GM23338 (cell line): ENCODE data around the gene GLS. TPM values are rescaled to one million over a fixed set of nuclear protein-coding genes. Genes with fewer than 3 reads are reported as not detected.

ENCODE experiments used
- ATAC-seq: fragments of 200-7000 bp; cut with Tn5 transposase; 3 replicates; pipeline ENCODE4 v1.9.1; 2020
- DNase-seq: peaks from one replicate; pipeline ENCODE4 v3.0.0-alpha.2; 2015; ENCODE audit warnings: low spot score
- H2AFZ ChIP-seq: fragments of 200-600 bp; sonication (generic); 2 replicates; pipeline ENCODE4 v1.8.0; 2016; ENCODE audit warnings: antibody characterized with exemption, mild to moderate bottlenecking, moderate library complexity
- H3F3A ChIP-seq: fragments of 200-600 bp; sonication (generic); replicated peaks from 2 replicates; pipeline ENCODE4 v1.8.0; 2017; ENCODE audit warnings: antibody characterized with exemption, mixed run types, low read depth
- H3K27ac ChIP-seq: fragments of 200-600 bp; sonication (generic); 2 replicates; pipeline ENCODE4 v1.6.1; 2016; ENCODE audit warnings: low read depth
- H3K27me3 ChIP-seq: fragments of 200-600 bp; sonication (generic); 2 replicates; pipeline ENCODE4 v1.8.0; 2016; ENCODE audit warnings: mild to moderate bottlenecking, mixed run types, moderate library complexity; ENCODE audit not compliant: insufficient read depth
- H3K36me3 ChIP-seq: fragments of 200-600 bp; sonication (generic); 2 replicates; pipeline ENCODE4 v1.8.0; 2016; ENCODE audit warnings: mild to moderate bottlenecking; ENCODE audit not compliant: insufficient read depth
- H3K4me1 ChIP-seq: fragments of 200-600 bp; sonication (generic); 2 replicates; pipeline ENCODE4 v1.8.0; 2016; ENCODE audit warnings: mild to moderate bottlenecking, moderate library complexity; ENCODE audit not compliant: insufficient read depth
- H3K4me2 ChIP-seq: fragments of 200-600 bp; sonication (generic); 2 replicates; pipeline ENCODE4 v1.7.1; 2017; ENCODE audit warnings: mixed run types
- H3K4me3 ChIP-seq: fragments of 200-600 bp; sonication (generic); 2 replicates; pipeline ENCODE4 v1.6.1; 2016; ENCODE audit warnings: mixed run types
- H3K79me2 ChIP-seq: fragments of 200-600 bp; sonication (generic); replicated peaks from 2 replicates; pipeline ENCODE4 v1.8.0; 2017; ENCODE audit warnings: mild to moderate bottlenecking; ENCODE audit not compliant: insufficient read depth
- H3K9me2 ChIP-seq: fragments of 200-600 bp; sonication (generic); 2 replicates; pipeline ENCODE4 v1.8.0; 2017; ENCODE audit not compliant: insufficient read depth
- H4K20me1 ChIP-seq: fragments of 200-600 bp; sonication (generic); replicated peaks from 2 replicates; pipeline ENCODE4 v1.8.0; 2017; ENCODE audit warnings: mild to moderate bottlenecking; ENCODE audit not compliant: insufficient read depth
- H3K27ac Mint-ChIP-seq: 2 replicates; pipeline ENCODE4 v1.8.0; 2020; ENCODE audit warnings: inconsistent platforms, mild to moderate bottlenecking, moderate library complexity, mixed read lengths
- H3K27me3 Mint-ChIP-seq: 3 replicates; pipeline ENCODE4 v1.8.0; 2022; ENCODE audit warnings: low read depth, mild to moderate bottlenecking, moderate library complexity, mixed read lengths, inconsistent platforms; ENCODE audit not compliant: insufficient read depth, poor library complexity
- H3K36me3 Mint-ChIP-seq: 3 replicates; pipeline ENCODE4 v1.8.0; 2021; ENCODE audit warnings: low read depth, mild to moderate bottlenecking, inconsistent platforms, moderate library complexity, mixed read lengths
- H3K4me1 Mint-ChIP-seq: 3 replicates; pipeline ENCODE4 v1.8.0; 2020; ENCODE audit warnings: mild to moderate bottlenecking, inconsistent platforms, mixed read lengths
- H3K4me3 Mint-ChIP-seq: 3 replicates; pipeline ENCODE4 v1.8.0; 2021; ENCODE audit warnings: moderate library complexity, mild to moderate bottlenecking, inconsistent platforms, mixed read lengths
- H3K9me3 Mint-ChIP-seq: 3 replicates; pipeline ENCODE4 v1.8.0; 2020; ENCODE audit warnings: moderate library complexity, mild to moderate bottlenecking, inconsistent platforms, mixed read lengths
- CREB1 ChIP-seq: fragments of 250-450 bp; sonication (Bioruptor Pico); IDR thresholded peaks from 2 replicates; pipeline ENCODE4 v1.5.0; 2020; ENCODE audit warnings: low read depth, mild to moderate bottlenecking, moderate library complexity
- ETS1 ChIP-seq: IDR thresholded peaks from 2 replicates; pipeline ENCODE4 v1.6.1; 2016; ENCODE audit warnings: antibody characterized with exemption
- EZH2 ChIP-seq: fragments of 200-600 bp; sonication (generic); IDR thresholded peaks from one replicate; pipeline ENCODE4 v1.8.0; 2017; ENCODE audit warnings: antibody characterized with exemption, mild to moderate bottlenecking, low read depth; ENCODE audit not compliant: unreplicated experiment
- JUNB ChIP-seq: IDR thresholded peaks from one replicate; pipeline ENCODE4 v1.6.1; 2016; ENCODE audit warnings: antibody characterized with exemption; ENCODE audit not compliant: unreplicated experiment
- NANOG ChIP-seq: IDR thresholded peaks from 2 replicates; pipeline ENCODE4 v1.6.1; 2016; ENCODE audit warnings: antibody characterized with exemption, borderline replicate concordance
- POLR2AphosphoS5 ChIP-seq: IDR thresholded peaks from 2 replicates; pipeline ENCODE4 v1.6.1; 2016; ENCODE audit warnings: antibody characterized with exemption, low read depth
- ZNF114 ChIP-seq: fragments of 250-450 bp; sonication (Bioruptor Pico); IDR thresholded peaks from 2 replicates; pipeline ENCODE4 v1.5.0; 2020; ENCODE audit warnings: mild to moderate bottlenecking, moderate library complexity
- ZNF462 ChIP-seq: fragments of 250-450 bp; sonication (Bioruptor Pico); IDR thresholded peaks from 2 replicates; pipeline ENCODE4 v1.5.0; 2020; ENCODE audit warnings: mild to moderate bottlenecking, moderate library complexity
- polyA plus RNA-seq: library from polyadenylated mRNA; unstranded; fragments of >200 nt; fragmentation: Nextera tagmentation; extraction: Ambion mirVana; gene quantifications from 2 replicates; pipeline ENCODE4 v1.2.1, GENCODE V29; 2016
- total RNA-seq: library from RNA; depleted of rRNA; stranded (reverse); fragments of >200 nt; shearing (Covaris generic); gene quantifications from 2 replicates; pipeline ENCODE4 v1.2.3, GENCODE V29; 2014

The GLS gene
- total and polyA plus RNA-seq, 2 experiments from 2014 or later = 38.1 to 172 TPM

- Histone ChIP-seq H3K36me3 (no peaks in the 10 kb centered on the region; the same call in 1 of the 2 replicates), H4K20me1 (no peaks in the 10 kb centered on the region), H3F3A (peaks cover 6% of the 10 kb centered on the region; the same call in 1 of the 2 replicates), H3K4me1 (peaks cover 29% of the 10 kb centered on the region), H2AFZ (no peak overlapping the region), H3K27ac (no peak overlapping the region), H3K4me3 (no peak overlapping the region), H3K9me2 (peaks cover 5% of the 10 kb centered on the region; the same call in 1 of the 2 replicates), H3K27me3 (no peaks in the 10 kb centered on the region), H3K4me2 (no peak overlapping the region), H3K79me2 (no peaks in the 10 kb centered on the region)
- Mint-ChIP-seq H3K4me1 (peaks cover 40% of the 10 kb centered on the region), H3K36me3 (peaks cover 33% of the 10 kb centered on the region), H3K27me3 (peaks cover 6% of the 10 kb centered on the region), H3K27ac (no peak overlapping the region), H3K9me3 (peaks cover 30% of the 10 kb centered on the region), H3K4me3 (no peak overlapping the region)
- DNase-seq (no peak), ATAC-seq (no peak)
- no peak for TF ChIP-seq JUNB
- TF ChIP-seq ETS1 = no peak
- TF ChIP-seq ZNF114 = no peak
Measured at GRCh38 chr2:190863946-190864345, 16.7 kb upstream of the GLS start.

GRCh38 chr2:190864375-190864774 is 16.2 kb upstream of the GLS start:
- Mint-ChIP-seq H3K9me3 (peaks cover 34% of the 10 kb centered on the region), H3K27me3 (peaks cover 10% of the 10 kb centered on the region), H3K4me1 (peaks cover 38% of the 10 kb centered on the region), H3K27ac (no peak overlapping the region), H3K4me3 (no peak overlapping the region), H3K36me3 (peaks cover 37% of the 10 kb centered on the region)
- H3K79me2 ChIP-seq = no peaks in the 10 kb centered on the region
- DNase-seq (no peak), ATAC-seq (no peak)
- H3K9me2 ChIP-seq = peaks cover 9% of the 10 kb centered on the region; the same call in 1 of the 2 replicates
- peaks cover 28% of the 10 kb centered on the region for H3K4me1 ChIP-seq
- H2AFZ ChIP-seq = no peak overlapping the region
- H3K36me3 ChIP-seq = no peaks in the 10 kb centered on the region; the same call in 1 of the 2 replicates
- no peak overlapping the region for H3K4me2 ChIP-seq
- H3F3A ChIP-seq = peaks cover 6% of the 10 kb centered on the region; the same call in 1 of the 2 replicates
- no peak for TF ChIP-seq CREB1 (CRISPR knock-in tag)
- no peak for TF ChIP-seq EZH2
- TF ChIP-seq POLR2AphosphoS5 = no peak
- TF ChIP-seq ZNF462 = no peak
- no peak for TF ChIP-seq NANOG
- H3K27me3 ChIP-seq = no peaks in the 10 kb centered on the region
- no peak overlapping the region for H3K4me3 ChIP-seq
- no peaks in the 10 kb centered on the region for H4K20me1 ChIP-seq
- H3K27ac ChIP-seq = no peak overlapping the region
